Upper lobe of right lung (tissue), 1 donor: ENCODE results near the gene CENPA. TPM values are rescaled to one million over a fixed set of nuclear protein-coding genes. Genes with fewer than 3 reads are reported as not detected.
"Not testable (repeated sequence)": the region's sequence is repeated elsewhere in the genome, so short reads cannot be mapped to it uniquely, and the experiment has no call there.

Experiments
- ATAC-seq: fragments of 200-7000 bp; cut with Tn5 transposase; one replicate; pipeline ENCODE4 v1.9.1; 2020; ENCODE audit warnings: mild to moderate bottlenecking, moderate library complexity
- DNase-seq: peaks from one replicate; pipeline ENCODE4 v3.0.0-alpha.2; 2020
- H3K27ac ChIP-seq: fragments of 200-600 bp; one replicate; pipeline ENCODE4 v1.8.0; 2022
- H3K27me3 ChIP-seq: fragments of 200-600 bp; one replicate; pipeline ENCODE4 v1.8.0; 2022; ENCODE audit warnings: mild to moderate bottlenecking
- H3K36me3 ChIP-seq: fragments of 200-600 bp; one replicate; pipeline ENCODE4 v1.8.0; 2022
- H3K4me1 ChIP-seq: fragments of 200-600 bp; one replicate; pipeline ENCODE4 v1.8.0; 2022
- H3K4me3 ChIP-seq: fragments of 200-600 bp; one replicate; pipeline ENCODE4 v1.8.0; 2022; ENCODE audit warnings: mild to moderate bottlenecking
- H3K9me3 ChIP-seq: fragments of 200-600 bp; one replicate; pipeline ENCODE4 v1.8.0; 2022
- intact Hi-C: fragments of 100-400 bp; cut with DNase I; formaldehyde crosslinking; loops from one replicate; pipeline ENCODE4 v1.11.0; 2022
- total RNA-seq: library from RNA; stranded (reverse); fragmentation: NEBNext Ultra II Directional; extraction: Animal tissue kit (Norgen Biotek cat#: 25700); gene quantifications from one replicate; pipeline ENCODE4 v1.2.1, GENCODE V29; 2021
- TF ChIP-seq, protein P1 (sequence below): fragments of 200-600 bp; IDR thresholded peaks from one replicate; pipeline ENCODE4 v1.8.0; 2022; ENCODE audit warnings: antibody characterized with exemption
- donor health status: DM: no; HTN: yes; CAD: no; lungs with severe emphysema.

The CENPA gene
- total RNA-seq, 1 donor from 2014 or later, result 0.78 TPM

DNA sequence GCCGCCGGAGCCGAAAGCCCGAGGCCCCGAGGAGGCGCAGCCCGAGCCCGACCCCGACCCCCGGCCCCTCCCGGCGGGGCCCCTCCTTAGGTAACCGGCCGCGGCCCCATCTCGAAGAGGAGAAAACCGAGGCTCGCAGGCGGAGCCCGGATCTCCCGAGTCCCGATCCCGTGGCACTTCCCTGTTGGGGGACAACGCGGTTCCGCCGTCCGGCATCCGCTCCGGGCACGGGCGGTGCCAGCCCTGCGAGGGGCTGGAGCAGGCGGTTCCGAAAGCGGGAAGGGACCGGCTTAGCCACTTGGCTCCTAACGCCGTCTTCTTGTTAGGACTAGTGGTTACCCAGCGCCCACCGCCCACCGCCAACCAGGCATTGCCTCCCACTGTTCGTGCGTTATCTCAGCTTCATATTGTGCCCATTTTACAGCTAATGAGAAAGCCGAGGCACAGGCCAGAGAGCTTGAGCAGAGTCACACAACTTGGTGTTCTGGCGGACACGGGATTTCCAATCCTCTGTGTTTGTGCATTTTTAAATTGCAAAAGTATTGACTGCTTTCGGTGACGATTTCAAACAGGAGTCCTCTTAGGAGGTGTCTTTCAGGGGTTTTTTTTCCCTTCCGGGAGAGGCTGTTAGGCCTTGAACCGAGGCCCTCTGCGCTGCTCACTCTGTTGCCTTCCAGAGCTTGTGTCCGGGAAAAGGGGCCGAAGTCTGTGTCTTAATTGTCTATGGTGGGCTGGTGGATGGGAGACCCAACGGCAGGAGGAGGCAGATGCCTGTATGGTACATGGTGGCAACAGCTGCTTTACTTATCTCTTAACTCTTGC lies 562 bp downstream of the CENPA start:
- intact Hi-C loops, result no loop called here
- TF ChIP-seq, protein P1, sequence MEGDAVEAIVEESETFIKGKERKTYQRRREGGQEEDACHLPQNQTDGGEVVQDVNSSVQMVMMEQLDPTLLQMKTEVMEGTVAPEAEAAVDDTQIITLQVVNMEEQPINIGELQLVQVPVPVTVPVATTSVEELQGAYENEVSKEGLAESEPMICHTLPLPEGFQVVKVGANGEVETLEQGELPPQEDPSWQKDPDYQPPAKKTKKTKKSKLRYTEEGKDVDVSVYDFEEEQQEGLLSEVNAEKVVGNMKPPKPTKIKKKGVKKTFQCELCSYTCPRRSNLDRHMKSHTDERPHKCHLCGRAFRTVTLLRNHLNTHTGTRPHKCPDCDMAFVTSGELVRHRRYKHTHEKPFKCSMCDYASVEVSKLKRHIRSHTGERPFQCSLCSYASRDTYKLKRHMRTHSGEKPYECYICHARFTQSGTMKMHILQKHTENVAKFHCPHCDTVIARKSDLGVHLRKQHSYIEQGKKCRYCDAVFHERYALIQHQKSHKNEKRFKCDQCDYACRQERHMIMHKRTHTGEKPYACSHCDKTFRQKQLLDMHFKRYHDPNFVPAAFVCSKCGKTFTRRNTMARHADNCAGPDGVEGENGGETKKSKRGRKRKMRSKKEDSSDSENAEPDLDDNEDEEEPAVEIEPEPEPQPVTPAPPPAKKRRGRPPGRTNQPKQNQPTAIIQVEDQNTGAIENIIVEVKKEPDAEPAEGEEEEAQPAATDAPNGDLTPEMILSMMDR, result no peak
- peak; percentile 75 for DNase-seq
- Histone ChIP-seq H3K4me1 (peaks cover 11% of the 10 kb centered on the region), H3K27ac (no peak overlapping the region), H3K9me3 (no peaks in the 10 kb centered on the region), H3K4me3 (peak overlapping the region; percentile 75), H3K36me3 (no peaks in the 10 kb centered on the region), H3K27me3 (no peaks in the 10 kb centered on the region)
- peak; percentile 7 for ATAC-seq

GRCh38 chr2:26792720-26793119 lies 6.9 kb downstream of the CENPA start:
- TF ChIP-seq, protein P1, result no peak

GRCh38 chr2:26793518-26793917 lies 7.7 kb downstream of the CENPA start:
- no peaks in the 10 kb centered on the region for H3K27me3 ChIP-seq
- TF ChIP-seq, protein P1, result no peak
- H3K4me1 ChIP-seq, result no peaks in the 10 kb centered on the region
- DNase-seq, result no peak
- H3K36me3 ChIP-seq, result no peaks in the 10 kb centered on the region
- no peaks in the 10 kb centered on the region for H3K9me3 ChIP-seq
- no peak for ATAC-seq
- intact Hi-C loops, result no loop called here
- H3K27ac ChIP-seq, result no peak overlapping the region
- no peak overlapping the region for H3K4me3 ChIP-seq

More at GRCh38 chr2:26792720-26793119, 6.9 kb downstream of the CENPA start:
- DNase-seq, result no peak
- Histone ChIP-seq H3K4me1 (no peaks in the 10 kb centered on the region), H3K9me3 (no peaks in the 10 kb centered on the region), H3K27me3 (no peaks in the 10 kb centered on the region), H3K27ac (no peak overlapping the region), H3K36me3 (no peaks in the 10 kb centered on the region), H3K4me3 (no peak overlapping the region)
- intact Hi-C loops, result no loop called here
- no peak for ATAC-seq

GRCh38 chr2:26795135-26795534 lies 9.3 kb downstream of the CENPA start:
- H3K9me3 ChIP-seq, H3K4me3 ChIP-seq, DNase-seq, H3K4me1 ChIP-seq, H3K27me3 ChIP-seq, ATAC-seq, H3K36me3 ChIP-seq, intact Hi-C loops, H3K27ac ChIP-seq: not testable (repeated sequence)

DNA sequence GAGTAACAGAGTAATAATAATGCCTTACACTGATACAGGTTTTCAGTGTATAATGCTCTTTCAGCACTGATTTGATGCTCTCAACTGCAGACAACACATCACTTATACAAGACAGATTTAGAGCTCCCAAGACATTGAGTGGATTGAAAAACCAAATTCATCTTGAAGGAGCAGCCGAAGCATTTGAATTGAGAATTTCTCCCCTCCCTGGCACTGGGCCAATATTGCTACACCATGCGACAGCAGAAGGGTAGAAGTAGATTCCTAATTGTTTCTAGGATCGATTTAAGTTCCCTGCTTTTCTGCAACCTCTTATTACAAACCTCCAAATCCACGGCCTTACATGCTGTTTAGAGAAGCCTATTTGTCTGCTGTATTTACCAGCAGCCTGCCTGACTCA lies 15.5 kb downstream of the CENPA start:
- Histone ChIP-seq H3K27ac (no peak overlapping the region), H3K4me3 (no peak overlapping the region), H3K9me3 (no peaks in the 10 kb centered on the region), H3K27me3 (no peaks in the 10 kb centered on the region), H3K4me1 (no peaks in the 10 kb centered on the region), H3K36me3 (no peaks in the 10 kb centered on the region)
- DNase-seq, result no peak
- intact Hi-C loops, result no loop called here
- ATAC-seq, result no peak
- TF ChIP-seq, protein P1, result no peak

- Histone ChIP-seq H3K4me3 (no peak overlapping the region), H3K36me3 (no peaks in the 10 kb centered on the region), H3K27me3 (no peaks in the 10 kb centered on the region), H3K4me1 (no peaks in the 10 kb centered on the region), H3K27ac (no peak overlapping the region), H3K9me3 (no peaks in the 10 kb centered on the region)
- intact Hi-C loops, result no loop called here
- DNase-seq (no peak), ATAC-seq (no peak)
- TF ChIP-seq, protein P1, result no peak
These were observed 15.9 kb downstream of the CENPA start for GRCh38 chr2:26801796-26802195.
